Thoracic aorta (tissue), 2 donors: ENCODE results near the gene ELAVL1. TPM values are rescaled to one million over a fixed set of nuclear protein-coding genes. Genes with fewer than 3 reads are reported as not detected.
A peak's percentile ranks its signal among the peaks of the same experiment; 100 is the strongest.

Experiments
- ATAC-seq: fragments of 150-250 bp; one replicate; pipeline ENCODE4 v1.8.0; 2017; ENCODE audit warnings: low read depth; ENCODE audit not compliant: insufficient number of reproducible peaks, low FRiP score
- DNase-seq: peaks from one replicate; pipeline ENCODE4 v3.0.0-alpha.2; 2020; ENCODE audit warnings: low spot score
- H3K27ac ChIP-seq, 2 donors: fragments of 200-600 bp; sonication (generic); 1 replicate in 1 of 2; 2 replicates in 1 of 2; pipeline ENCODE4 v1.5.1; 2016; ENCODE audit warnings: mild to moderate bottlenecking in 2 of 2, moderate library complexity in 2 of 2
- H3K27me3 ChIP-seq: fragments of 200-600 bp; sonication (generic); replicated peaks from 2 replicates; pipeline ENCODE4 v1.6.0; 2016; ENCODE audit warnings: mild to moderate bottlenecking; ENCODE audit not compliant: insufficient read depth
- H3K36me3 ChIP-seq: fragments of 200-600 bp; sonication (generic); one replicate; pipeline ENCODE4 v1.5.1; 2016
- H3K4me1 ChIP-seq, 2 donors: fragments of 200-600 bp; sonication (generic); 1 replicate in 1 of 2; 2 replicates in 1 of 2; pipeline versions ENCODE4 v1.5.1 to v1.6.0; 2016; ENCODE audit warnings: low read depth in 2 of 2, mild to moderate bottlenecking in 1 of 2; ENCODE audit not compliant: control insufficient read depth in 1 of 2
- H3K4me3 ChIP-seq: fragments of 200-600 bp; sonication (generic); 2 replicates; pipeline ENCODE4 v1.5.1; 2016; ENCODE audit warnings: mild to moderate bottlenecking
- H3K9me3 ChIP-seq: fragments of 200-600 bp; sonication (generic); 2 replicates; pipeline ENCODE4 v1.5.1; 2016
- CTCF ChIP-seq: fragments of 200-600 bp; sonication (generic); IDR thresholded peaks from one replicate; pipeline ENCODE4 v1.5.1; 2019; ENCODE audit warnings: antibody characterized with exemption
- total RNA-seq, 2 donors: library from RNA; depleted of rRNA; stranded (reverse); fragments of >200 nt; gene quantifications; one replicate each; pipeline versions ENCODE4 v1.1.0 to v1.2.3, GENCODE V29; 2016

ELAVL1 gene
- total RNA-seq, 2 donors from 2014 or later: 33.6 to 39.2 TPM

GRCh38 chr19:7970716-7971448 lies 34.6 kb downstream of the ELAVL1 start:
- no peak for DNase-seq
- peaks cover 32% of the 10 kb centered on the region for H3K36me3 ChIP-seq
- peak; percentile 52 for TF ChIP-seq CTCF

GRCh38 chr19:7969555-7969939 lies 35.9 kb downstream of the ELAVL1 start:
- Histone ChIP-seq H3K9me3 (no peaks in the 10 kb centered on the region), H3K4me1 (peaks cover 0 to 5% of the 10 kb centered on the region in 2 donors), H3K27me3 (no peaks in the 10 kb centered on the region), H3K36me3 (peaks cover 32% of the 10 kb centered on the region), H3K4me3 (no peak overlapping the region), H3K27ac (no peak overlapping the region)
- DNase-seq (no peak), ATAC-seq (no peak)
- no peak for TF ChIP-seq CTCF

More at GRCh38 chr19:7970716-7971448, 34.6 kb downstream of the ELAVL1 start:
- peaks cover 0 to 17% of the 10 kb centered on the region in 2 donors for H3K4me1 ChIP-seq
- no peak overlapping the region for H3K27ac ChIP-seq
- no peaks in the 10 kb centered on the region for H3K27me3 ChIP-seq
- H3K9me3 ChIP-seq: no peaks in the 10 kb centered on the region
- H3K4me3 ChIP-seq: no peak overlapping the region
- ATAC-seq: no peak

DNA sequence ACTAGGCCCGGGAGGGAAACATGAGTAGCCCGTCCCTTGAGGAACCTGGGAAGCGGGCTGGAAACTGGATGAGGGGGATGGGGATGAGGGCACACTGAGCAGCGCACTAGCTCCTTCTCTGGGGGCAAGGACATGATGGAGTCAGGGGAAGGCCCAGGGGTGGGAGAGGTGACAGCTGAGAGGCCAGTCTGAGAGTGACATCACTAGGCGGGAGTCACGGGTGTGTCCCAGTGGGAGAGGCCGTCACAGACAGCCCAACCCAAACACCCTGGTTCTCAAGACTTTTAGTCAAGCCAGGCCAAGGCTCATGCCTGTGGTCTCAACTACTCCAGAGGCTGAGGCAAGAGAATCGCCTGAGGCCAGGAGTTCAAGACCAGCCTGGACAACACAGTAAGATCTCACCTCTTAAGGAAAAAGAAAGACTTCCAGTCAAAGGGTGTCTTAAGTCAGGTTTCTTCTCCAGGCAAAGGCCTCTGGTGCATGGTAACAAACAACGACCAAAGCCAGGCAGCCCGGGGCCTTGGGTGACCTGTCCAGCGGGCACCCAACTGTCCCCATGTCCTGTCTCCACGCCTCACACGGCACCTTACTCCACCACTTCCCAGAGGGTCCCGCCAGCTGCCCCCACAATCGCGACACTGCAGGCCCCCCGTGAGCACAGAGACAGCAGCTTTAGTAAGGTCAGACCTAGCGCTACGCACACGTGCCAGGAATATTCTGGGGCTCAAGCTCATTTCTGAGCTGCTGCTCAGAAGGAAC lies 36.5 kb downstream of the ELAVL1 start:
- H3K4me1 ChIP-seq: no peaks in the 10 kb centered on the region
- peaks cover 37% of the 10 kb centered on the region for H3K36me3 ChIP-seq
- no peak overlapping the region for H3K4me3 ChIP-seq
- no peak overlapping the region for H3K27ac ChIP-seq
- DNase-seq: no peak
- no peaks in the 10 kb centered on the region for H3K27me3 ChIP-seq
- no peak for ATAC-seq
- H3K9me3 ChIP-seq: no peaks in the 10 kb centered on the region
- TF ChIP-seq CTCF: no peak

DNA sequence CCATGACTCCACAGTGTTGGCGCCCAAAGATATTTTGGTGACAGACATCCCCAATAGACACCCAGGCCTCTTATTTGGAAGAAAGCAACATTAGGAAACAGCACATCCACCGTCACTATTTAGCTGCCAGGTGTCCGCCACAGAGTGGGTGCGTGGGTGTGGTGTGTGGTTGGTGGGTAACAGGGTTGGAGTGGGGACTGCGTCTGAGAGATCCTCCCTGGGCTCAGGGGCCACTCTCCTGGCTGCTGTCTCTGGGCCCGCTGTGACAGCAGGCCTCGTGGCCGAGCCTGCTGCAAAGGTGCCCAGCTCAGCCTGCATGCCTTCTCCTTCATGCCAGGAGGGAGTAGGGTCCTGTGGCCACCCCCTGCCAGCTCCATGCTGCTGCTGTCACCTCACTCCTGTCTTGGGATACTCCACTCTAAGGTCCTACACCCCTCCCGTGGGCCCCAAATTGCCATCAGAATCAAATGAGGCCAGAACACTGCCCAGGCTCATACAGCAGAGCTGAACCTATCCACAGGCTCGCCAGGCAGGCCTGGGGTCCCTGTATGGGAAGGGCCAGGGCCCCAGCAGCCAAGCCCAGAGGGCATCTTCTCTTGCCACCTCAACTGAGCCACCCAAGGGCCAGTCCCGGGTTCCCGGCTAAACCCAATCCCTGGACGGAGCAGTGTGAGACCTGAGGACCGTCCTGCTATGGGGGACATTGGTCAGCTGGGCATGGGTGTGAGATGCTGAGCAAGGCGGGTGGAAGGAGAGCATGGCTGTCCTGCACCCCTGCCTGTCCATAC lies 37.2 kb downstream of the ELAVL1 start:
- ATAC-seq (no peak), DNase-seq (no peak)
- no peak overlapping the region for H3K4me3 ChIP-seq
- peaks cover 39% of the 10 kb centered on the region for H3K36me3 ChIP-seq
- no peaks in the 10 kb centered on the region for H3K27me3 ChIP-seq
- TF ChIP-seq CTCF: no peak
- H3K9me3 ChIP-seq: no peaks in the 10 kb centered on the region
- no peaks in the 10 kb centered on the region for H3K4me1 ChIP-seq
- no peak overlapping the region for H3K27ac ChIP-seq
